ENCODE data around the gene FAU. TPM values are rescaled to one million over a fixed set of nuclear protein-coding genes. Genes with fewer than 3 reads are reported as not detected.
A peak's percentile ranks its signal among the peaks of the same experiment; 100 is the strongest.

The FAU gene
- total RNA-seq, 4 donors from 2014 or later: 353 to 521 (median 436) TPM

DNA sequence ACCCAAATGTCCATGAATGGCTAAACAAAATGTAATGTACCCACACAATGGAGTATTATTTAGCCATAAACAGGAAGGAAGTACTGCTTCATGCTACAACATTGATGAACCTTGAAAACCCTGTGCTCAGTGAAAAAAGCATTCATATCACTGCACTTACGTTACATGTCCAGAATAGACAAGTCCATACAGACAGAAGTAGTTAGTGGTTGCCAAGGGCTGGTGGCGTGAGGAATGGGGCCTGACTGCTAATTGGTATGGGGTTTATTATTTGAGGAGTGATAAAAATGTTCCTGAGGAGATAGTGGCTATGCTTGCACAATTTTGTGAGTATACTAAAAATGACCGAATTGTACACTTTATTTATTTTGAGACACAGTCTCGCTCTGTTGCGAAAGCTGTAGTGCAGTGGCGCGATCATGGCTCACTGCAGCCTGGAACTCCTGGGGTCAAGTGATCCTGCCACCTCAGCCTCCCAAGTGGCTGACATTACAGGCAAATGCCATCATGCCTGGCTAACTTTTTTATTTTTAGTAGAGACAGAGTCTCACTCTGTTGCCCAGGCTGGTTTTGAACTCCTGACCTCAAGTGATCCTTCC is 20.1 kb upstream of the FAU start:
- peak in 1 of 2 donors; percentile 64 for DNase-seq
- H3K36me3 ChIP-seq: no peaks in the 10 kb centered on the region
- H3K27me3 ChIP-seq: no peaks in the 10 kb centered on the region
- no peak overlapping the region for H3K4me3 ChIP-seq
- no peaks in the 10 kb centered on the region for H3K9me3 ChIP-seq
- peak; percentile 79 to 83 for ATAC-seq
- no peaks in the 10 kb centered on the region for H3K4me1 ChIP-seq
- in situ Hi-C loops (cut with MboI; ENCODE audit: low sequenced_read_pairs in 4 of 4): no loop called here
- H3K27ac ChIP-seq: peak overlapping the region; percentile 41 to 77 (median 50)
- TF ChIP-seq POLR2A (IDR thresholded peaks at IDR 0.05) (no peak), CTCF (IDR thresholded peaks at IDR 0.05 in 4 of 5, conservative IDR thresholded peaks at IDR 0.05 in 1 of 5) (no peak)
- intact Hi-C loops (cut with DNase I; ENCODE audit: low total_unique reads): loop anchor here (5.0 kb wide), 1 partner anchor 40 kb away; the partner anchor contains the start of gene CAPN1

DNA sequence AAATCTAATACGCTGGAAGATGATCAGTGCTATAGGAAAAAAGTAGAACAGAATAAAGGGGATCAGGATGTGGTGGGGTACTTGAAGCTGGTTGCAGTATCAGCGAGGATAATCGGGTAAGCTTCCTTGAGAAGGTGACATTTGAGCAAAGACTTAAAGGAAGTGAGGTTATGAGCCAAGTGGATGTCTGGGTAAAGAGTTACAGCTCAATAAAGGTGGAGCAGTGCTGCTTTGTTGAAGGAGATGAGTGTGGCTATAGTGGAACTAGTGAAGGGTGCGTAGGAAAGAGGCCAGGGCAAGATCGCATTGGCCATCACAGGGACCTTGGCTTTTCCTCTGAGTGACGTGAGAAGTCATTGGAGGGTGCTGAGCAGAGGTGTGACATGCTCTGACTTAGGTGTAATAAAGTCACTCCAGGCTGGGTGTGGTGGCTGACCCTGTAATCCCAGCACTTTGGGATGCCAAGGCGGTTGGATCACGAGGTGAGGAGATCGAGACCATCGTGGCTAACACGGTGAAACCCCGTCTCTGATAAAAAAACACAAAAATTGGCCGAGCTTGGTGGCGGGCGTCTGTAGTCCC is 14.7 kb upstream of the FAU start:
- H3K27ac ChIP-seq: peak overlapping the region; percentile 87 to 99 (median 98)
- H3K36me3 ChIP-seq: peaks cover 0 to 13% of the 10 kb centered on the region in 2 donors
- peaks cover 27 to 29% of the 10 kb centered on the region in 2 donors for H3K4me1 ChIP-seq
- ATAC-seq (no peak), DNase-seq (peak in 1 of 2 donors; percentile 10)
- TF ChIP-seq CTCF (IDR thresholded peaks at IDR 0.05 in 4 of 5, conservative IDR thresholded peaks at IDR 0.05 in 1 of 5) (no peak), POLR2A (IDR thresholded peaks at IDR 0.05) (no peak)
- intact Hi-C loops (cut with DNase I; ENCODE audit: low total_unique reads): loop anchor here (5.0 kb wide), 1 partner anchor 781 kb away; the partner anchor contains the start of genes C11orf68 and DRAP1
- H3K27me3 ChIP-seq: no peaks in the 10 kb centered on the region
- H3K4me3 ChIP-seq: no peak overlapping the region
- H3K9me3 ChIP-seq: no peaks in the 10 kb centered on the region
- in situ Hi-C loops (cut with MboI; ENCODE audit: low sequenced_read_pairs in 4 of 4): no loop called here

DNA sequence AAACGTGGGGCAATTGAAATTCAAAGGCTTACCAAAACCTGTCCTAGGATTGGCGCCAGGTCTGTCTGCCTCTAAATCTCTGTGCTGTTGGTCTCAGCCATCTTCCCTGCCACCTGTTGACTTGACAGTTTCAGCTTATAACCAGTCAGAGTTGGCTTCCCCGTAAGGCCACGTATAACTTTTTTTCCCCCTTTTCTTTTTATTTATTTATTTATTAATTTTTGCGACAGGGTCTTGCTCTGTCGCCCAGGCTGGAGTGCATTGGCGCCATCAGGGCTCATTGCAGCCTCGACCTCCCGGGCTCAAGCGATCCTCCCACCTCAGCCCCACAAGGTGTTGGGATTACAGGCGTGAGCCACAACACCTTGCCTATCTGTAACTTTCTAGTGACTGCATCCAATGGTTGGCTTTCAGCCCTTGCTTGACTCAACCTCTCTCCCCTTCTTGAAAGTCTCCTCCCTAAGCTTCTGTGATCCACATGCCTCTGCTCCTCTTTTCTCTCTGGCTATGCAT is 13.8 kb upstream of the FAU start:
- peak overlapping the region; percentile 87 to 99 (median 98) for H3K27ac ChIP-seq
- TF ChIP-seq POLR2A (IDR thresholded peaks at IDR 0.05) (no peak), CTCF (IDR thresholded peaks at IDR 0.05 in 4 of 5, conservative IDR thresholded peaks at IDR 0.05 in 1 of 5) (no peak)
- peaks cover 27 to 29% of the 10 kb centered on the region in 2 donors for H3K4me1 ChIP-seq
- H3K36me3 ChIP-seq: peaks cover 0 to 22% of the 10 kb centered on the region in 2 donors
- in situ Hi-C loops (cut with MboI; ENCODE audit: low sequenced_read_pairs in 4 of 4): no loop called here
- peak overlapping the region; percentile 84 to 99 (median 92) for H3K4me3 ChIP-seq
- intact Hi-C loops (cut with DNase I; ENCODE audit: low total_unique reads): loop anchor here (1.0 to 5.0 kb wide), 2 partner anchors 15 to 782 kb away; partner anchors contain the start of genes C11orf68 and DRAP1
- DNase-seq (peak in 1 of 2 donors; percentile 17), ATAC-seq (no peak)
- H3K9me3 ChIP-seq: no peaks in the 10 kb centered on the region
- no peaks in the 10 kb centered on the region for H3K27me3 ChIP-seq

DNA sequence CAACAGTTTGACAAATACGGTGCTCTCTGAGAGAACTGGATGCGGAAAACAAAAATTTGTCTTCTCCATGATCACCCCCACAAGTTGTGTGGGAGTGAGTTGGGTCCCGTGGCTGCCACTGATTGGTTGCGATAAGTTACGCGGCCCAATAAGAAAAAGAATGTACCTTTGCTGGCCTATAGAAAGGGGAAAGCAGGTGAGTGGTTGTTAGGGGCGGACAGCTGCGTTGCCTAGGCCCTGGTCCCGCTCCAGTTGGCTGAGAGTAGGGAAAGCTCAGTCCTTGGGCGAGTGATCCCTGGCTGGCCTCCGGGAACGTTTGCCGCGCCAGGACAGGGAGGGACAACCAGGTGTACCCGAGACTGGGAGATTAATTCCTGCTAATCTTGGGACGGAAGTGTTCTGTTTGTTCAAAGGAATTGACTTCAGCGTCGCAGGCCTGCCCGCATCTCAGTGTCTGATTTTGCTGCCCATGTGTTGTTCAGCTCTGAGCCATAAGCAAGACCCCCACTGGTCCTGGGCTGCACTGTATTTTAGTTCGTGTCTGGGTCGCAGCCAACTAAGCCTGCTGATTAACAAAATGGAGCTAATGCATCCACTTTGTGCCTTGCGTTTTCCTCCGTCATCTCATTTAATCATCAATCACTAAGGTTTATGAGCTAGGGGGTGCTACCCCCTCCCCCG is 13.2 kb upstream of the FAU start:
- peak; percentile 95 to 97 for ATAC-seq
- TF ChIP-seq POLR2A (IDR thresholded peaks at IDR 0.05) (no peak), CTCF (IDR thresholded peaks at IDR 0.05 in 4 of 5, conservative IDR thresholded peaks at IDR 0.05 in 1 of 5) (no peak)
- intact Hi-C loops (cut with DNase I; ENCODE audit: low total_unique reads): loop anchor here (1.0 to 5.0 kb wide), 4 partner anchors 13 to 782 kb away; partner anchors contain the start of genes C11orf68, DRAP1, FAU and MRPL49

More for the DNA sequence above, 13.2 kb upstream of the FAU start:
- DNase-seq: peak; percentile 96 to 99
- H3K4me1 ChIP-seq: peaks cover 27 to 29% of the 10 kb centered on the region in 2 donors
- peaks cover 0 to 28% of the 10 kb centered on the region in 2 donors for H3K36me3 ChIP-seq
- in situ Hi-C loops (cut with MboI; ENCODE audit: low sequenced_read_pairs in 4 of 4): no loop called here
- H3K9me3 ChIP-seq: no peaks in the 10 kb centered on the region
- H3K27ac ChIP-seq: peak overlapping the region; percentile 87 to 99 (median 98)
- H3K27me3 ChIP-seq: no peaks in the 10 kb centered on the region
- H3K4me3 ChIP-seq: peak overlapping the region; percentile 84 to 99 (median 92)
